HG03439 (cell line): ENCODE results near the gene FAM3C.

Experiments used
- ATAC-seq: cut with Tn5 transposase; IDR thresholded peaks from one replicate; pipeline ENCODE4 v1.9.1; 2021; ENCODE audit warnings: mild to moderate bottlenecking, moderate library complexity; ENCODE audit not compliant: unreplicated experiment

The FAM3C gene

DNA sequence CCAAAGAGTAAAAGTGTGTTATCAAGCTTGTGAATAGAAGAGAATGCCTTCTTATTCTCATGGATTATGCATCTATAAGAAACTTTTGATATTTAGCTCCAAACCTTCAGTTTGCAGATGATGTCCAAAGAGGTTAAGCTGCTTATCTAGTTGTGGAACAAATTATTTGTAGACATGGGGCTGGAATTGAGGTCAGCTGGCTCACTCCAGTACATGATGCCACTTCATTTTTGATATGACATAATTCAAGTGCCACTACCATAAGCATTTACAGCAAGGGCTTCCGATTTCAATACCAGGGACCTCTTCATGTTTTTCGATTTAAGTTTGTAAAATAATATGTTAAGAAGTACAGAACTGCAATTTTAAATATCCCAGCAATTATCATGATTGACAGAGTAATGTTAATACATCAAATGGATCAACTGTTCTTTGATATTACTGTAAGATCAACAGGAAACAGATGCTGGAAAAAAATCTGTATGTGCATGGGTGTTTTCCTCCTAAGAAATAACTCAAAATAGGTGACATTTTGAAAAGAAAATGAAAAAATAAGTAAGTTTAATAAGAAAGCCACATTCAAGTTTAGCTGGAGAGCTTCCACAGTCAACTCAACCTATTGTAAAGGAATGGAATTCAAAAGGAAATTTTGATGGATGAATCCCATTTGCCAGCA lies 12.7 kb downstream of the FAM3C start:
- ATAC-seq, result no peak

GRCh38 chr7:121382473-121382872 lies 13.6 kb downstream of the FAM3C start:
- ATAC-seq, result no peak

DNA sequence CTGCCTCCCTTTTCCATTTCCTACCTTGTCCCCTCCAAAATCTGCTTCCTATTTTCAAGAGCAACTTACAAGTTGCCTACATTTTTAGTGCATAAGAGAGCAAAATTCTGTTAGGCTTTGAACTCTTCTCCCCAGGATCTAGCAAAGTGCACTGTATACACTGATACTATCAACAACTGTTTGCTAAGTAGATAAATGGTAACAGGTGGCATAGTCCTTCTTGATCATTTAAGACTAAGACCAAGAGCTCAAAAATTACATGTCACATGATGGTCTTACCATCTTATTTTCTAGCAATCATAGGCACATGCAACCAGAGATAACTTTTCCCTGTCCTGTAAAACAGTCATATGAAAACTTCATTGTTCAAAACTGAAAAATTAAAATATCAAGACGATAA lies 16.2 kb downstream of the FAM3C start:
- ATAC-seq, result no peak

- ATAC-seq, result no peak
Measured at GRCh38 chr7:121376979-121377378, 19.1 kb downstream of the FAM3C start.

DNA sequence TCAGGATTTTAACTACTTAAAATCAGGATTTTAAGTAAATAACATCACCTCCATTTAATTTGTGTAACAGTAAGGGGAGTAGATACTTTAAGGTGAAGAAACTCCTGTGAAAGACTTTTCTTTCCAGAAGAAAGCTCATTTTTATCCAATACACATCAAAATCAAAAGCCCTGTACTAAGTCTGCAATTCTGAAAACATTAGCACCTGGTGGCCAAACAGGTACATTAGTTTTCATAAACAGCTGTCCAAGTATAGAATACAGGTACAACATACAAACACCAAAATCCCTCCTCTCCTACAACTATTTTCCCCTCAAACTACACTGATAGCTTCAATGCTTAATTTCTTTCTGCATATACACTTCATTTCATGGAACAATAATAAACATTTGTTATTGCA lies 22.9 kb downstream of the FAM3C start:
- no peak for ATAC-seq

GRCh38 chr7:121372376-121373010 lies 23.6 kb downstream of the FAM3C start:
- peak; percentile 89 for ATAC-seq

DNA sequence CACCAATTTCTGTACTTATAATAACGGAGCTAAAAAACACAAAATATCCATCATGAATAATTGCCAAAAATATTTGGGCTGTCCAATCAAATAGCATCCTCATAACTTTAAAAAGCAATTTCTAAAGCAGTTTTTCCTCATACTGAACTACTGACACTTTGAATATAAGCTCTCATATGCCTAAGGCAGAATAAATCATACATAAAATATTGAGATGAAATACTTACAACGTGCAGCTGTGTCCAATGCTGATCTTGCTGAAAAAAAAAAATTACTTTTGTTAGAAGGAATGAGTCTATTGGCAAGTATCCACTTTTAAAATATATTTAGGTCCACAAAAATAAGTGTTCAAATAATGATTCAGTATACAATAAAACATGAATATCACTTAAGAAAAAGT lies 24.2 kb downstream of the FAM3C start:
- no peak for ATAC-seq

DNA sequence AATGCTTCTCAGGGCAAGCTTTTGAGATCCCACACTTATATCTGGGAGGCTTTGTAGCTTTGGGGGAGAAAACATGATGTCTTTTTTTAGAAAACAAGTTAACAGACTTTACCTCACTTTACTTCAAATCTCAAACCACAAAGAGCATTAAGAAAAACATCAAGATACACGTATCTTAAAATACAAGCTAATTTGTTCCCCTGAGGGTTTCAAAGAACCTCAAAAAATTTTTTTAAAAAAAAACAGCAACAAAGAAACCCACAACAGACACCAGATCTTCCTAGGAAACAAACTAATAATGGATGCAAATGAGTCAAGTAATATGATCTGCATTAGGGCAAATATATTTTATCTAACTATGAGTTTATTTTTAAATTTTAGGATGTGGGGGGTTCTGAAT lies 24.7 kb downstream of the FAM3C start:
- no peak for ATAC-seq

- ATAC-seq, result peak; percentile 38
Measured at GRCh38 chr7:121369462-121369861, 26.6 kb downstream of the FAM3C start.

GRCh38 chr7:121366852-121367431 lies 29.2 kb downstream of the FAM3C start:
- ATAC-seq, result no peak

DNA sequence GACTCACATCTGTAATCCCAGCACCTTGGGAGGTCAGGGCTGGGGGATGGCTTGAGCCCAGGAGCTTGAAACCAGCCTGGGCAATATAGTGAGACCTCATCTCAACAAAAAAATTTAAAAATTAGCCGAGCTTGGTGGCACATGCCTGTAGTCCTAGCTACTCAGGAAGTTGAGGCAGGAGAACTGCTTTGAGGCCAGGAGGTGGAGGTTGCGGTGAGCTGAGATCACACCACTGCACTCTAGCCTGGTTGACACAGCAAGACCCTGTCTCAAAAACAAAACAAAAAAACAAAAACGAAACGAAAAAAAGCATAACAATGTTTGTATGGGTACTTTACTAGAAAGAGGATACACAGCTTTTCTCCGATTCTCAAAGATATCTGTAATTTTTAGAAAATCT lies 35.5 kb downstream of the FAM3C start:
- ATAC-seq, result no peak

GRCh38 chr7:121355574-121355973 lies 40.5 kb downstream of the FAM3C start:
- ATAC-seq, result no peak

- ATAC-seq, result no peak
Measured at GRCh38 chr7:121352323-121352722, 43.8 kb downstream of the FAM3C start.

- no peak for ATAC-seq
Measured at GRCh38 chr7:121351682-121352081, 44.4 kb downstream of the FAM3C start.

- no peak for ATAC-seq
Measured at GRCh38 chr7:121344497-121344896, 51.6 kb downstream of the FAM3C start.

GRCh38 chr7:121344093-121344492 lies 52.0 kb downstream of the FAM3C start:
- ATAC-seq, result no peak

DNA sequence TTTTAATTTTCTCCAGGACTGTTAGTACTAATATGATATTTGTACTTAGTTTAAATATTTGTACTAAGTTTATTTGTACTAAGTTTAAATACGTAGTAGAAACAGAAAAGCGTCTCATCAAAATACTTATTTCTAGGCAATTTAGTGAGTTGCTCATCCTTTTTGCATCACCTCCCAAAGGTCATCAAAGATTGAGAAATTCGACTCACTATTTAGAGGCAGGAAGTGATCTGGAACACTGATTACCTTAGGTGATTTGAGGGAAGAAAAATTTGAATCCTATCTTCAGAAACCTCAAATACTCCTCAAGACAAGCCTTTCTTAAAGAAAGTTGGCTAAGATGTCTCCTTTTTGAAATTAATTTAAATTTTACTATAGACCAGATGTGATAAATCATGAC lies 52.8 kb downstream of the FAM3C start:
- ATAC-seq, result no peak

- no peak for ATAC-seq
Measured at GRCh38 chr7:121342631-121343030, 53.5 kb downstream of the FAM3C start.

DNA sequence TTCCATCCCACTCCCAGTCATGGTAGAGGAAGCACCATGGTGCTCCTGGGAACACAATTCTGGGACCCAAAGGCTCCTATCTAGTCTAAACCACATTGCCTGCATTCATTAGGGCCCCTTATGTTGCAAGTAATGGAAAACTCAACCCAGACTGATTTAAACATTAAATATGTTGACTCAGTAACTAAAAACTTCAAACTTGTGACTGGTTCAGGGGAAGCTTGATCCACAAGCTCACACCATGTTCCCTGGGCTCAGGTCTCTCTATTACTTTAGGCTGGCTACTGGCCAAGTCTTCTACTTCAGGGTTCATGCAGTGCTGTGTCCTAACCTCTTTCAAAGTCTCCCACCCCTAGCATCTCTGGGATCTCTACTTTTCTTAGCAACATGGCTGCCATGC lies 54.2 kb downstream of the FAM3C start:
- ATAC-seq, result no peak

DNA sequence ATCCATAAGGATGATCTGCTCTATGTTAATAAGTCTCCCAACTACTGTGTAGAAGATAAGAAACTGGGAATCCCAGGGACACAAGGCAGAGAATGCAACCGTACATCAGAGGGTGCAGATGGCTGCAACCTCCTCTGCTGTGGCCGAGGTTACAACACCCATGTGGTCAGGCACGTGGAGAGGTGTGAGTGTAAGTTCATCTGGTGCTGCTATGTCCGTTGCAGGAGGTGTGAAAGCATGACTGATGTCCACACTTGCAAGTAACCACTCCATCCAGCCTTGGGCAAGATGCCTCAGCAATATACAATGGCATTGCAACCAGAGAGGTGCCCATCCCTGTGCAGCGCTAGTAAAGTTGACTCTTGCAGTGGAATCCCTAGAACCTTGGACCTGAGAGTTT lies 57.0 kb downstream of the FAM3C start:
- ATAC-seq, result no peak

GRCh38 chr7:121337398-121337797 lies 58.7 kb downstream of the FAM3C start:
- ATAC-seq, result no peak

DNA sequence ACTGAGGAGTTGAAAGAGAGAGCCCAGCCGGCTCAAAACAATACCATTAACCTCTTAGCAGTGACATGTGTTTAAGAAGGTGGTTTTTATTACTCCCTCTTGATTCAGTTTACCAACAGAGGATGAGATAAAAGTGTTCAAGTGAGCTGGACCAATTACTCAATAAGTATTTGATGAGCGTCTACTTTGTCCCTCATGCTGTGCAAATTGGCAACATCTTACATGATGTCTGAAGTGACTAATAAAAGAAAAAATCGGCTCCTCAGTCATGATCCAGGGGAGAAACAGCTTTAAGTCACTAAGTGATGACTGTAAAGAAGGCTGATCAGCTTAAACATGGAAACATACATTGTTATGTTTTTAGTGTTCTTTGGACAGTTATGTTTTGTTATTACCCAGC lies 59.5 kb downstream of the FAM3C start:
- no peak for ATAC-seq
